Activated B cell treated with CpG ODN at 0.5 μM for 24 hours (primary cell): Measurements from ENCODE around the gene CLPSL2. TPM values are rescaled to one million over a fixed set of nuclear protein-coding genes. Genes with fewer than 3 reads are reported as not detected.

Experiments used
- ATAC-seq: fragments of 200-7000 bp; cut with Tn5 transposase; one replicate; pipeline ENCODE4 v1.10.0; 2021; ENCODE audit warnings: low read depth, mild to moderate bottlenecking, moderate library complexity
- CTCF ChIA-PET: fragments of 350-600 bp; sonication (Branson Sonifier 250); formaldehyde crosslinking; loops from one replicate; lab custom pipeline; 2021; ENCODE audit warnings: antibody characterized with exemption; lab: Charles Lee
- POLR2A ChIA-PET: fragments of 350-600 bp; sonication (Branson Sonifier 250); formaldehyde crosslinking; loops from one replicate; lab custom pipeline; 2021; ENCODE audit warnings: antibody characterized with exemption; lab: Charles Lee
- DNase-seq: peaks from one replicate; pipeline ENCODE4 v3.0.0; 2022
- H3K27ac Mint-ChIP-seq: one replicate; pipeline ENCODE4 v1.8.0; 2020; ENCODE audit warnings: mixed read lengths
- H3K27me3 Mint-ChIP-seq: one replicate; pipeline ENCODE4 v1.8.0; 2021; ENCODE audit warnings: mixed read lengths
- H3K36me3 Mint-ChIP-seq: one replicate; pipeline ENCODE4 v1.8.0; 2021; ENCODE audit warnings: low read depth, mixed read lengths
- H3K4me1 Mint-ChIP-seq: one replicate; pipeline ENCODE4 v1.8.0; 2021; ENCODE audit warnings: mixed read lengths
- H3K4me3 Mint-ChIP-seq: one replicate; pipeline ENCODE4 v1.8.0; 2020; ENCODE audit warnings: mild to moderate bottlenecking, mixed read lengths
- H3K9me3 Mint-ChIP-seq: one replicate; pipeline ENCODE4 v1.8.0; 2020; ENCODE audit warnings: mixed read lengths
- intact Hi-C: fragments of 100-400 bp; cut with micrococcal nuclease; formaldehyde crosslinking; loops from one replicate; pipeline ENCODE4 v1.15.1; 2024
- total RNA-seq: library from RNA; stranded (reverse); gene quantifications from 2 replicates; pipeline ENCODE4 v1.2.3, GENCODE V29; 2022
- TF ChIP-seq, protein P1 (sequence below): fragments of 200-600 bp; IDR thresholded peaks from one replicate; pipeline ENCODE4 v1.8.0; 2022; ENCODE audit warnings: antibody characterized with exemption, mild to moderate bottlenecking

Gene CLPSL2
- total RNA-seq, 1 donor from 2014 or later = not detected

DNA sequence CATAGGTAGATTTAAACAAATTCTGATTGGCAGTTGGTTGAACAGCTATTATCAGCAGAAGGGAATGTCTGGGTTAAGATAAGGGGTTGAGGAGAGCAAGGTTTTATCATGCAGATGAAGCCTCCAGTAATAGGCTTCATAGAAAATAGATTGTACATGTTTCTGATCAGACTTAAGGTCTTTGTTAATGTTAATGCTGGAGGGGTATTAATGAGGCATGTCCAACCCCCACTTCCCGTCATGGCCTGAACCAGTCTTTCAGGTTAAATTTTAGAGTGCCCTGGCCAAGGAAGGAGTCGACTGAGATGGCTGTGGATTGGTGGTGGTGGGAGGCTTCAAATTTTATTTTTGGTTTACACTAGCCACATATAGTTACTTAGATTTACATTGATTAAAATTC lies 7.8 kb downstream of the CLPSL2 start:
- no peaks in the 10 kb centered on the region for H3K9me3 Mint-ChIP-seq
- CTCF ChIA-PET = no interaction called here
- H3K4me3 Mint-ChIP-seq = no peak overlapping the region
- POLR2A ChIA-PET = no interaction called here
- no peak for DNase-seq
- H3K27ac Mint-ChIP-seq = no peak overlapping the region
- H3K4me1 Mint-ChIP-seq = no peaks in the 10 kb centered on the region
- ATAC-seq = no peak
- H3K36me3 Mint-ChIP-seq = no peaks in the 10 kb centered on the region
- intact Hi-C loops = no loop called here
- peaks cover 35% of the 10 kb centered on the region for H3K27me3 Mint-ChIP-seq
- TF ChIP-seq, protein P1, sequence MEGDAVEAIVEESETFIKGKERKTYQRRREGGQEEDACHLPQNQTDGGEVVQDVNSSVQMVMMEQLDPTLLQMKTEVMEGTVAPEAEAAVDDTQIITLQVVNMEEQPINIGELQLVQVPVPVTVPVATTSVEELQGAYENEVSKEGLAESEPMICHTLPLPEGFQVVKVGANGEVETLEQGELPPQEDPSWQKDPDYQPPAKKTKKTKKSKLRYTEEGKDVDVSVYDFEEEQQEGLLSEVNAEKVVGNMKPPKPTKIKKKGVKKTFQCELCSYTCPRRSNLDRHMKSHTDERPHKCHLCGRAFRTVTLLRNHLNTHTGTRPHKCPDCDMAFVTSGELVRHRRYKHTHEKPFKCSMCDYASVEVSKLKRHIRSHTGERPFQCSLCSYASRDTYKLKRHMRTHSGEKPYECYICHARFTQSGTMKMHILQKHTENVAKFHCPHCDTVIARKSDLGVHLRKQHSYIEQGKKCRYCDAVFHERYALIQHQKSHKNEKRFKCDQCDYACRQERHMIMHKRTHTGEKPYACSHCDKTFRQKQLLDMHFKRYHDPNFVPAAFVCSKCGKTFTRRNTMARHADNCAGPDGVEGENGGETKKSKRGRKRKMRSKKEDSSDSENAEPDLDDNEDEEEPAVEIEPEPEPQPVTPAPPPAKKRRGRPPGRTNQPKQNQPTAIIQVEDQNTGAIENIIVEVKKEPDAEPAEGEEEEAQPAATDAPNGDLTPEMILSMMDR = no peak

DNA sequence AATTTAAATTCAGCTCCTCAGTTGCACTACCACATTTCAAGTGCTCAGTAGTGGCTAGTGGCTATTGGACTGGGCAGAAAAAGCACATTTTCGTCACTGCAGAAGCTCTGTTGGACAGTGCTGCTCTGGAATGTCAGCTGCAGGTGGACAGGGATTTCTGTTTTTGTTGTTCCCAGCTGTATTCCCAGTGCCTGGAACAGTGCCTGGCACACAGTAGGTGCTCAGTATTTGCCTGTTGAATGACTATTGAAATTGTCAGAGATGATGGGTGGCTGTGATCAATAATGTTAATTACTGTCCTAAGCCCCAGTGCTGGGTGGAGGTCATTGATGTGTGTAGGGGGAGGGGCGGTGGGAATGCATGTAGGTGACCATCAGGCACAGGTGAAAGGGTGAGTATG lies 9.9 kb downstream of the CLPSL2 start:
- DNase-seq = no peak
- TF ChIP-seq, protein P1 = no peak
- H3K36me3 Mint-ChIP-seq = no peaks in the 10 kb centered on the region
- H3K27me3 Mint-ChIP-seq = peaks cover 32% of the 10 kb centered on the region
- CTCF ChIA-PET = no interaction called here
- no peak overlapping the region for H3K4me3 Mint-ChIP-seq
- intact Hi-C loops = no loop called here
- ATAC-seq = no peak
- H3K9me3 Mint-ChIP-seq = no peaks in the 10 kb centered on the region
- POLR2A ChIA-PET = no interaction called here
- H3K27ac Mint-ChIP-seq = no peak overlapping the region
- H3K4me1 Mint-ChIP-seq = no peaks in the 10 kb centered on the region

DNA sequence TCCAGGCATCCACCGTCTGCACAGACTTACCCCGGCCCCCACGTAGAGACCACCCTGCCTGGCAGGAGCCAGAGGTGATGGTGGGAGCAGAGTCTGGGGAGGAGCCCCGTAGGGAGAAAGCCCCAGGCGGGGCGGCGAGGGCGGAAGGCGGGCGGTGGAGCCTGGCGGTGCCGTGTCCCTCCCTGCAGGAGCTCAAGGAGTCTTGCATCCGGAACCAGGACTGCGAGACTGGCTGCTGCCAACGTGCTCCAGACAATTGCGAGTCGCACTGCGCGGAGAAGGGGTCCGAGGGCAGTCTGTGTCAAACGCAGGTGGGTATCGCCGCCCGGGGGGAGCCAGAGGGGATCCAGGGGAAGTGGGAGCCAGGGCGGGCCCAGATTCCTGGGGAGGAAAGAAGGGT lies 10.4 kb downstream of the CLPSL2 start:
- H3K4me3 Mint-ChIP-seq = no peak overlapping the region
- H3K4me1 Mint-ChIP-seq = no peaks in the 10 kb centered on the region
- ATAC-seq (no peak), DNase-seq (no peak)
- POLR2A ChIA-PET = no interaction called here
- H3K27me3 Mint-ChIP-seq = peaks cover 30% of the 10 kb centered on the region
- CTCF ChIA-PET = no interaction called here
- H3K27ac Mint-ChIP-seq = no peak overlapping the region
- no peaks in the 10 kb centered on the region for H3K36me3 Mint-ChIP-seq
- TF ChIP-seq, protein P1 = no peak
- intact Hi-C loops = no loop called here
- H3K9me3 Mint-ChIP-seq = no peaks in the 10 kb centered on the region

DNA sequence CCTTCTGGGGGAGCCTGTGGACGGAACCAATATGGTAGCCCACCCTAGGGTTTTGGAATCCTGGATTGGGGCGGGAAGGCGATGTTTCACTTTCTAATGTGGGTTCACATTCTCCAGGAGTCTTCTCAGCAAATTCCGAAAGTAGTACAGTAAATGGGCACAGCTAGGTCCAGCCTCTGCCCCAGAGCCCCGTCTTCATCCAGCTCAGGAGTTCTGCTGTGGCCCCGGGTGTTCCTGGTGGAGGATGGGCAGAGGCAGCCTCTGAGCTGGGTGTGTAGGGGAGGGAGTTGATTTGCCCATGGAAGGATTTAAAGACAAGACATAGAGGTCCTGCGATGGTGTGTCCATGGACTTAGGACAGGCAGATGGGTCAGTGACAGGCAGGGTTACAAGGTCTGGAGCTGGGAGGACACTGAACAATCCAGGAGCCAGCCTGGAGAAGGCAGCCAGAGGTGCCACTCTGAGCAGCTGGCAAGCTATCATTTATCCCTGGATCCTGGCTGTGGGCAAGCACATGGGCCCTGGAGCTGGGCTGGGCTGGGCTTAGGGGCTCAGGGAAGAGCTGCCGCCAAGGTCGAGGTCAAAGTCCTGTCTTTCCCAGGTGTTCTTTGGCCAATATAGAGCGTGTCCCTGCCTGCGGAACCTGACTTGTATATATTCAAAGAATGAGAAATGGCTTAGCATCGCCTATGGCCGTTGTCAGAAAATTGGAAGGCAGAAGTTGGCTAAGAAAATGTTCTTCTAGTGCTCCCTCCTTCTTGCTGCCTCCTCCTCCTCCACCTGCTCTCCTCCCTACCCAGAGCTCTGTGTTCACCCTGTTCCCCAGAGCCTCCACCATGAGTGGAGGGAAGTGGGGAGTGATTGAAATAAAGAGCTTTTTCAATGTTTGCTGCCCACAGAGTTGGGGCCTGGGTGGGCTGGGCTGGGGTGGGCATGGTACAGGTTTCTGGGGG lies 11.1 kb downstream of the CLPSL2 start:
- TF ChIP-seq, protein P1 = no peak
- Mint-ChIP-seq H3K27me3 (peaks cover 26% of the 10 kb centered on the region), H3K4me3 (no peak overlapping the region), H3K36me3 (no peaks in the 10 kb centered on the region), H3K9me3 (no peaks in the 10 kb centered on the region), H3K27ac (no peak overlapping the region), H3K4me1 (no peaks in the 10 kb centered on the region)
- ChIA-PET CTCF (no interaction called here), POLR2A (no interaction called here)
- intact Hi-C loops = no loop called here
- ATAC-seq = no peak
- DNase-seq = no peak

DNA sequence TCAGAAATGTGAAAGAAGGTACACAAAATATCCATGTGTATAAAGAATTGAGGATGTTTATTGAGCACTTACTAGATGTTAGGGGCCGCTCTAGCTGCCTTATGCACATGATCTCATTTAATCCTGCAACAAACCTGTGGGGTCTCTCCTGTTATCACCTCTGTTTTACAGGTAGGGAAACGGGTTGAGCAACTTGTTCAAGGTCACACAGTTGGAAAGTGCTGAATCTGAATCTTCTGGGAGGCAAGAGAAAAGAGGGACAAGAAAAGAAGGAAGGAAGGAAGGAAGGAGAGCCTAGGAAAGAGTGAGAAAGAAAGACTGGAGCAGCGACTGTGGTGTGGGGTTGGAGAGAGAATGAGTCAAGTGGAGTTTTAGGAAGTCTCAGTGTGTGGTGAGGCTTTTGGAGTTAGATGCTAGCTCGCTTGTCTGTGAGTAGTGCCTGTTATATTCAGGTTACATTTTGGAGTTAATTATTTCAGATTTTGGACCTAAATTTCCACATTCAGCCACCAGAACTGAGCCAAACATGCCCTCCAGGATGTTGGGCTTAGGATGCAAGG lies 12.1 kb downstream of the CLPSL2 start:
- TF ChIP-seq, protein P1 = no peak
- no peaks in the 10 kb centered on the region for H3K4me1 Mint-ChIP-seq
- H3K27me3 Mint-ChIP-seq = peaks cover 26% of the 10 kb centered on the region
- no peak overlapping the region for H3K27ac Mint-ChIP-seq
- intact Hi-C loops = no loop called here
- no peak for DNase-seq
- ChIA-PET CTCF (no interaction called here), POLR2A (no interaction called here)
- no peak overlapping the region for H3K4me3 Mint-ChIP-seq
- no peaks in the 10 kb centered on the region for H3K36me3 Mint-ChIP-seq
- no peak for ATAC-seq
- H3K9me3 Mint-ChIP-seq = no peaks in the 10 kb centered on the region
